ENCODE measurements around the gene COPB2.

COPB2 gene

GRCh38 chr3:139317215-139317614, 72.2 kb downstream of the COPB2 start:
- Histone ChIP-seq H3K27ac (no peak overlapping the region), H3K27me3 (replicated peaks) (no peaks in the 10 kb centered on the region), H3K36me3 (replicated peaks) (no peaks in the 10 kb centered on the region), H3K4me3 (ENCODE audit: low read depth, low read length) (no peak overlapping the region)
- DNase-seq, result no peak
- in situ Hi-C loops (cut with HindIII; ENCODE audit: low pct_ligation_motif_present, low sequenced_read_pairs), result loop anchor here (10.0 to 25.0 kb wide), 2 partner anchors 202 to 380 kb away; partner anchors contain the start of genes FOXL2 and FOXL2NB
- TF ChIP-seq CTCF (IDR thresholded peaks at IDR 0.05; ENCODE audit: low read depth, low read length, missing control alignments), result no peak

- in situ Hi-C loops (cut with HindIII; ENCODE audit: low pct_ligation_motif_present, low sequenced_read_pairs), result loop anchor here (10.0 to 25.0 kb wide), 2 partner anchors 199 to 377 kb away; partner anchors contain the start of genes FOXL2 and FOXL2NB
Measured at GRCh38 chr3:139313921-139314320, 75.5 kb downstream of the COPB2 start.

GRCh38 chr3:139312959-139313358, 76.5 kb downstream of the COPB2 start:
- no peak for TF ChIP-seq CTCF (IDR thresholded peaks at IDR 0.05; ENCODE audit: low read depth, low read length, missing control alignments)
- peak; percentile 54 for DNase-seq
- H3K4me3 ChIP-seq (ENCODE audit: low read depth, low read length), result no peak overlapping the region
- H3K36me3 ChIP-seq (replicated peaks), result no peaks in the 10 kb centered on the region
- H3K27ac ChIP-seq, result no peak overlapping the region
- no peaks in the 10 kb centered on the region for H3K27me3 ChIP-seq (replicated peaks)
- in situ Hi-C loops (cut with HindIII; ENCODE audit: low pct_ligation_motif_present, low sequenced_read_pairs), result loop anchor here (10.0 to 25.0 kb wide), 2 partner anchors 198 to 376 kb away; partner anchors contain the start of genes FOXL2 and FOXL2NB

More at GRCh38 chr3:139313921-139314320, 75.5 kb downstream of the COPB2 start:
- H3K27ac ChIP-seq, result no peak overlapping the region
- DNase-seq, result no peak
- no peaks in the 10 kb centered on the region for H3K36me3 ChIP-seq (replicated peaks)
- H3K4me3 ChIP-seq (ENCODE audit: low read depth, low read length), result no peak overlapping the region
- no peak for TF ChIP-seq CTCF (IDR thresholded peaks at IDR 0.05; ENCODE audit: low read depth, low read length, missing control alignments)
- H3K27me3 ChIP-seq (replicated peaks), result no peaks in the 10 kb centered on the region

- no peak for DNase-seq
- TF ChIP-seq CTCF (IDR thresholded peaks at IDR 0.05; ENCODE audit: low read depth, low read length, missing control alignments), result no peak
- no peaks in the 10 kb centered on the region for H3K27me3 ChIP-seq (replicated peaks)
- H3K4me3 ChIP-seq (ENCODE audit: low read depth, low read length), result no peak overlapping the region
- H3K27ac ChIP-seq, result no peak overlapping the region
- no peaks in the 10 kb centered on the region for H3K36me3 ChIP-seq (replicated peaks)
- in situ Hi-C loops (cut with HindIII; ENCODE audit: low pct_ligation_motif_present, low sequenced_read_pairs), result loop anchor here (10.0 to 25.0 kb wide), 2 partner anchors 198 to 375 kb away; partner anchors contain the start of genes FOXL2 and FOXL2NB
Measured at GRCh38 chr3:139312416-139312815, 77.0 kb downstream of the COPB2 start.

- Histone ChIP-seq H3K27ac (no peak overlapping the region), H3K27me3 (replicated peaks) (no peaks in the 10 kb centered on the region), H3K4me3 (ENCODE audit: low read depth, low read length) (no peak overlapping the region), H3K36me3 (replicated peaks) (no peaks in the 10 kb centered on the region)
- DNase-seq, result no peak
- no peak for TF ChIP-seq CTCF (IDR thresholded peaks at IDR 0.05; ENCODE audit: low read depth, low read length, missing control alignments)
- in situ Hi-C loops (cut with HindIII; ENCODE audit: low pct_ligation_motif_present, low sequenced_read_pairs), result loop anchor here (10.0 to 25.0 kb wide), 2 partner anchors 197 to 374 kb away; partner anchors contain the start of genes FOXL2 and FOXL2NB
Measured at GRCh38 chr3:139311557-139311956, 77.9 kb downstream of the COPB2 start.

Data from brain microvascular endothelial cell (primary cell).